HUES64 (cell line): ENCODE measurements around the gene MAB21L4.

ENCODE experiments used
- H3K27ac ChIP-seq: 2 replicates; pipeline ENCODE4 v1.7.0; 2013; ENCODE audit warnings: low read depth, low read length, inconsistent platforms
- H3K27me3 ChIP-seq: 2 replicates; pipeline ENCODE4 v1.6.1; 2013; ENCODE audit warnings: mild to moderate bottlenecking, low read length; ENCODE audit not compliant: insufficient read depth
- H3K36me3 ChIP-seq: 2 replicates; pipeline ENCODE4 v1.6.1; 2013; ENCODE audit warnings: mild to moderate bottlenecking, low read length; ENCODE audit not compliant: insufficient read depth
- H3K4me1 ChIP-seq: 2 replicates; pipeline ENCODE4 v1.6.1; 2013; ENCODE audit warnings: mild to moderate bottlenecking, low read length, moderate library complexity; ENCODE audit not compliant: insufficient read depth
- H3K4me3 ChIP-seq: 2 replicates; pipeline ENCODE4 v1.5.1; 2013; ENCODE audit warnings: mild to moderate bottlenecking, low read length, moderate library complexity
- H3K9ac ChIP-seq: 2 replicates; pipeline ENCODE4 v1.6.1; 2013; ENCODE audit warnings: mild to moderate bottlenecking, low read depth, low read length
- H3K9me3 ChIP-seq: 2 replicates; pipeline ENCODE4 v1.6.1; 2013; ENCODE audit warnings: low read depth, low read length; ENCODE audit not compliant: insufficient read depth
- WGBS: fragments of 150-250, 120-280 bp; methylation state at CpG from one replicate; pipeline ENCODE4 v1.1.7; 2013; ENCODE audit warnings: missing lambda C conversion rate; 5-methylcytosine and 5-hydroxymethylcytosine counted together

Gene MAB21L4

DNA sequence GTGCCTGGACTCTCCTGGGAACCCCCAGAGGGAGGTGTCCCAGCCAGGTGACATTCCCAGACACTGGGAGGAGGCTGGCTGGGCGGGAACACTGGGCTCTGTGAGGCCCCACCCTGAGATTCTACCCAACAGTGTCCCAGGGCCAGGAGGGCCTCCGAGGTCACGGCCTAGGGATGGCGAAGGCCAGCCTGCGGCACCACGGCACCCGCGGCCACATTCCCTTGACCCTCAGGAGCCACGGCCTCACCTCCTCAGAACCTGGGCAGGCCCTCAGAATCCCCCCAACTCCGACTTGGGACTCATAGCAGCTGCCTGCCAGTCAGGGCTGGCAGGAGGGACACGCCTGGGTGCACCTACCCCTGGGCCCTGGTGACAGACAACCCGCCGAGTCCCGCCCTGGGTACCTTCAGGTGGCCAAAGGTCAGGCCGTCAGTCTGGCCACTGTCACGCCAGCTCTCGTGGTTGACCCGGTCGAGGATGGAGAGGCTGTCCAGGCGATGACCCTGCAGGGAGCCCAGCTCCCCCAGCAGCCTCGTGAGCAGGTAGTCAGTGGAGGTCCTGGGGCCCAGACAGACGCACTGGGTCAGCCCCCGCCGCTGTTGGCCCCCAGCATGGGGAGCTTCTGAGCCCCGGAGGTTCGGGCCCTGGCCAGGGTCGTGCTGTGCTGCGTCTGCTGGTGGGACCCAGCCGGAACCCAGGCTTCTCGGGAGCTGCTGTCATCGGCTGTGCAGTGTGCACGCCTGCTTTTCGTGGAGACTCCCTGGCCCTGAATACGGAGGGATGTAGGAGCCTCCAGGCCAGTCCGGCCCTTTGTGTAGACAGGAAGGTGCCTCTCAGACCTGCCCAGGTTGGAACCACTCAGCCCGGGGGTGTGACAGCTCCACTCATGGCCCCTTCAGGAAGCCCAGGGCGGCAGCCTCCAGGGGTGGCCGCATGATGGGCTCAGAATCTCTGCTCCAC is 6.1 kb downstream of the MAB21L4 start:
- Histone ChIP-seq H3K36me3 (no peaks in the 10 kb centered on the region), H3K27ac (no peak overlapping the region), H3K9me3 (no peaks in the 10 kb centered on the region), H3K9ac (no peak overlapping the region), H3K4me3 (no peak overlapping the region), H3K4me1 (no peaks in the 10 kb centered on the region; the same call in 1 of the 2 replicates), H3K27me3 (no peaks in the 10 kb centered on the region)
- 93% methylated on average over 38 of the region's 38 CpGs for WGBS

DNA sequence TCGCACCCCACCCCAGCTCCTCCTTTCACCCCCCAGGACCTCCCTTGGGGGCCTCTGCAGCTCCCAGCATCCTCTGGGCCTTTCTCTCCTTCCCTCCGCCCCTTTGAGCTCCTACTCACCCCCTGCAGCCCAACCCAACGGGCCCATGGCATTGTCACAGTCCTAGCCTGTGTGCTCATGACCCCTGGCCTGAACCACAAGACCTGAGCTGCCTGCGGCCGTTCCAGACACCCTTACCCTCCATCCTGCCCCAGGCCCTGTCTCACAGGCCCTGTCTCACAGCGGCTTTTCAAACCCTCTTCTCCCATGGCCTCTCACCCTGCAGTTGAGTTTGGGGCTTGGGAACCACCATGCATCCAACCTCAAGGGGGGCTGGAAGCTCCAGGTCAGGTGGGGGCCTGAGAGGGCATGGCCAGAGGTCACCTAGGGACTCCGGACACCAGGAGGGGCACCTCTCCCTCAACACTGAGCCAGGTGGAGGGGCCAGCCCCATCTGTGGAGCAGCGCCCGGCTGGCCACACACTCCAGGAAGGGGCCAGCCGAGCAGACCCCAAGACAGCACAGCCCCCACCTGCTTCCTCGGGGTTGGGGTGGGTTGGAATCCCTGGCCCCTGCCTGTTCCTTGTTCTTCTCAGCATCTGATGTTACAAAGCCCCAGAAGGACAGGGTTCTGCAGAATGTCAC is 6.9 kb downstream of the MAB21L4 start:
- no peak overlapping the region for H3K4me3 ChIP-seq
- H3K9ac ChIP-seq: no peak overlapping the region
- no peaks in the 10 kb centered on the region for H3K27me3 ChIP-seq
- WGBS: 90% methylated on average over 11 of the region's 11 CpGs
- no peaks in the 10 kb centered on the region for H3K36me3 ChIP-seq
- no peaks in the 10 kb centered on the region; the same call in 1 of the 2 replicates for H3K4me1 ChIP-seq
- no peaks in the 10 kb centered on the region for H3K9me3 ChIP-seq
- no peak overlapping the region for H3K27ac ChIP-seq

DNA sequence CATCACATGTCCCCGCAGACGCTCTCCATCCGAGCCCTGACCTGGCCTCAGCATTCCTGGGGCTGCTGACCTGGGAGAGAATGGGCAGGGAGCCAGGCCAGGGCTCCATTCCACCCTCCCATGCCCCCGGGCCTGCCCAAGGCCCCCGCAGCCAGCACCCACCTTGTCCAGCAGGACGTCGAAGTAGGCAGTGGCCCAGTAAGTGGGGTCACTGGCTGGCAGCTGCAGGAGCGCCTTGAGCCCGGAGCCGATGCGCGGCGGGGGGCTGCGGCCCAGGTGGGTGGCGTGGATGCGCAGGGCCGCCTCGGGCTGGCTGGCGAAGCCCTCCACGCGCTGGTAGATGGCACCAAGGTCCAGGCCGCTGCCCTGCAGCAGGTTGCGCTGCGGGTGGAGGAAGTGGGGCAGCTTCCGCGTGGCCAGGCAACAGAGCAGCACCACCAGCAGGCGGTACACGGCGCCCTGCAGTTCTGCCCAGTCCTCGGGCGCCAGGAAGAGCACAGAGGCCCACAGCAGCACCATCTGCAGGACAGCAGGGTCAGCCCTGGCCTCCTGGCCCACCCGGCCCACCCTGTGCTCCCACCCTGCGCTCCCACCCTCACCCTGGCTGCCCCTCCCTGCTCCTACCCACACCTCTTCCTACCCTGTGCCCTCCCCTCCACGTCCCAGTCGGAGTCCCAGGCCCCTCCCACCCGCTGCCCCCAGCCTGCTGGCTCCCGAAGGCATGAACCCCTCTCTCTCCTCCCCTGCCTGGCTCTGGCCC is 7.6 kb downstream of the MAB21L4 start:
- Histone ChIP-seq H3K9me3 (no peaks in the 10 kb centered on the region), H3K36me3 (no peaks in the 10 kb centered on the region), H3K27ac (no peak overlapping the region), H3K27me3 (no peaks in the 10 kb centered on the region), H3K4me1 (no peaks in the 10 kb centered on the region), H3K4me3 (no peak overlapping the region), H3K9ac (no peak overlapping the region)
- 92% methylated on average over 36 of the region's 37 CpGs for WGBS

DNA sequence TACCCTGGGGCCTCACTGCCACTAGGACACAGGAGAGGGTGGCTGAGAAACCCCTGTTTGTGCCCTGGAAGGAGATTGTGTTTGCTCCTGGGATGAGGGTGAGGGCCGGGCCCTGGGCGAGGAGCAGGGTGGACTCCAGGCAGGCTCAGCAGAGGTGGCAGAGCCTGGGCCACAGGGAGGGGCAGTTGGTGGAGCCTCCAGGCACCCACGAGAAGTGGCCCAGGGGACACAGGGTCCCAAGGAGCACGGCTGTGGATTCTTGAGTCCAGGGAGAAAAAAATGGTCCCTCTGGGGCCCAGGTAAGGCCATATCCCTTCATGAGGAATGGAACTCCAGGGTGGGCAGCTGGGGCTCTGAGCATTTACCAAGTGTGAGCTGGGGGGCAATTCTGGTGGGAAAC is 8.3 kb downstream of the MAB21L4 start:
- Histone ChIP-seq H3K9me3 (no peaks in the 10 kb centered on the region), H3K36me3 (no peaks in the 10 kb centered on the region), H3K27me3 (no peaks in the 10 kb centered on the region), H3K4me3 (no peak overlapping the region), H3K27ac (no peak overlapping the region), H3K4me1 (no peaks in the 10 kb centered on the region), H3K9ac (no peak overlapping the region)
- WGBS: 86% methylated on average over 4 of the region's 4 CpGs

DNA sequence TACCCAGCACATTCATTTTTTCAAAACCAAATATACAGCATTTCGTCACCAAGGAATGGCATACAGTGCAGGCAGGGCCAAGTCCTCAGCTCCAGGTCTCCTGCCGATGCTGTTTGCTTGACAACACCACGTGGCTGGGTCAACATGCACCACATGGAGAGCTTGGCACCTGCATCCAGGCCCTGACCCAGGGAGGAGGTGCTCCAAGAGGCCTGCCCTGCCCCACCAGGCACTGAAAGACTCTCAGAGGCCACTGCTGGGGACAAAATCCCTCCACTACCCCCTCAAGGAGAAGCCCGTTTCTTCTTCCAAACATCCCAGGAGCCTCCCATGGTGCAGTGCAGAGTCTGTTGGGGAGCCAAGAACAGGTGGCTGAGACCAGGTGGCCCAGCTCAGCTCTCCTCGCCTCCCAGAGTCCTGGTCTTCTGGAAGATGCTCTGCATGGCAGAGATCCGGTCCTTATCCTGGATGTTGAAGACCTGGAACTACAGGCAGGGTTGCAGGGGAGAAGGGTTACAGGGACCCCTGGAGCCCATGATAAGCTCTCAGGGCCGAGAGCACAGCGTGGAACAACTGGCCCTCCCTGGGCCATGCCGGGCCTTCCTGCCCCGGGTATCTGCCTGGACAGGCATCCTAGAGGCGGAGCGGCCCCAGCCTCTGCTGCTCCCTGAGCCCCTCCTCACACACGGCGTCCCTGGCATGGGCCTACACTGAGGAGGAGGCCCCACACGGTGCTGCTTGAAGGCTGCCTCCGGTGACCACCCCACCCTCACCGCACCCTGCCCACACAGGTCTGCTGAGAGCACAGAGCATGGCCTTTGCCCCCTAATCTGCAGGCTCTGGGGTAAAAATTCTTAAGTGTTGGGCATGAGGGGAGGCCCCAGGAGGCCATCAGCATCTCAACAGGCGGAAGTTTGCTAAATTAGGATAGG is 9.0 kb downstream of the MAB21L4 start:
- WGBS: 87% methylated on average over 18 of the region's 18 CpGs
- no peak overlapping the region for H3K9ac ChIP-seq

DNA sequence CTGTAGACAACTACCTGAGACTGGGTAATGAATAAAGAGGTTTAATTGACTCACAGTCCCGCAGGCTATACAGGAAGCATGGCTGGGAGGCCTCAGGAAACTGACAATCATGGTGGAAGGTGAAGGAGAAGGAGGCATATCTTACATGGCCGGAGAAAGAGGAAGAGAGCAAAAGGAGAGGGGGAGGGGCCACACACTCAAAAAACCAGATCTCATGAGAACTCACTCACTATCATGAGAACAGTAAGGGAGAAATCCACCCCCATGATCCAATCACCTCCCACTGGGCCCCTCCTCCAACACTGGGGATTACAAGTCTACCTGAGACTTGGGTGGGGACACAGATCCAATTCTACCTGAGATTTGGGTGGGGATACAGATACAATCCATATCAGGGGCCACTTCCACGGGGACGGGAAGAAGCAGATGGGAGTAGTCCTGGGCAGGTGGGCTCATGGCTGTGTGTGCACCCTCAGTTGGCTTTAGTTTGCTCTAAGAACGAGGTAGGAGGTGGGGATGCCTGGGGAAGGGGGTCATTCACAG is 9.9 kb downstream of the MAB21L4 start:
- Histone ChIP-seq H3K9me3 (no peaks in the 10 kb centered on the region), H3K9ac (no peak overlapping the region), H3K36me3 (no peaks in the 10 kb centered on the region), H3K27ac (no peak overlapping the region), H3K4me3 (no peak overlapping the region), H3K4me1 (no peaks in the 10 kb centered on the region), H3K27me3 (no peaks in the 10 kb centered on the region)
- WGBS: 94% methylated on average over 3 of the region's 5 CpGs

More for the DNA sequence above, 9.0 kb downstream of the MAB21L4 start:
- no peak overlapping the region for H3K4me3 ChIP-seq
- no peaks in the 10 kb centered on the region for H3K9me3 ChIP-seq
- H3K36me3 ChIP-seq: no peaks in the 10 kb centered on the region
- no peaks in the 10 kb centered on the region for H3K4me1 ChIP-seq
- H3K27me3 ChIP-seq: no peaks in the 10 kb centered on the region
- no peak overlapping the region for H3K27ac ChIP-seq

DNA sequence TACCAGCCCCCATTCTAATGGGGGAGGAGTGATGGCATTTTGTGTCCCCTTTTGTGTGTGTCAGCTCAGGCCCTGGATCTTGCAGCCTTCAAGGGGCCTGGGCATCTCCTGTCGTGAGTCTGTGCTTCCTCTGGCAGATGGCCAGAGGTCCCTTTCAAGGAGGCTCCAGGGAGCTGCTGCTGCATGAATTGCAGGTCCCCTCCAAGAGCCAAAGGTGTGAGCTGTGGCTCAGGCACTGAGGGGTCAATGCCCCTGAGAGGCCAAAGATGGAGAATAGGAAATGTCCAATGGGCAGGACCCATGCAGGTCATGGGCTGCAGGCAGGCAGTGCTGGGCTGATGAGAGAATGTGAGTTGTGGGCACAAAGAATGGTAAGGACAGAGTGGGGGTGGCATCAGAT is 10.4 kb downstream of the MAB21L4 start:
- Histone ChIP-seq H3K27me3 (no peaks in the 10 kb centered on the region), H3K36me3 (no peaks in the 10 kb centered on the region), H3K4me1 (no peaks in the 10 kb centered on the region), H3K9me3 (no peaks in the 10 kb centered on the region), H3K27ac (no peak overlapping the region), H3K9ac (no peak overlapping the region), H3K4me3 (no peak overlapping the region)
- WGBS: 89% methylated on average over 1 of the region's 1 CpG

DNA sequence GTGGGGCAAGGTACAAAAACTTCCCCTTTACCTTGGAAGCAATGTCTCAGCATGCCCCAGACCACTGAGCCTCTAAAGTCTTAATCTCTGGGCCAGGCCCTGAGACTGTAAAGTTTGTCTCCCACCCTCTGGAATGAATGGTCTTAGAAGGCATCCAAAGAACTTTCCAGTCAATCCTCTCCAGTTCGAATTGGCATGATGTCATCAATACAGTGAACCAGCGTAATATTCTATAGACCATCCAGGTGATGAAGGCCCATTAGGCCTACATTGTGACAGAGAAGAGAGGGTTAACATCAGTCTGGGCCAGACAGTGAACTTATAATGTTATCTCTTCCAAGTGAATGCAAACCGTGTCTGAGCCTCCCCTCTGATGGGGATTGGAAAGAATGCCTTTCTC is 11.2 kb downstream of the MAB21L4 start:
- H3K9ac ChIP-seq: no peak overlapping the region
- H3K9me3 ChIP-seq: no peaks in the 10 kb centered on the region
- H3K36me3 ChIP-seq: no peaks in the 10 kb centered on the region
- no peaks in the 10 kb centered on the region for H3K27me3 ChIP-seq
- H3K4me3 ChIP-seq: no peak overlapping the region
- WGBS: 92% methylated on average over 3 of the region's 3 CpGs
- no peak overlapping the region for H3K27ac ChIP-seq
- no peaks in the 10 kb centered on the region for H3K4me1 ChIP-seq

DNA sequence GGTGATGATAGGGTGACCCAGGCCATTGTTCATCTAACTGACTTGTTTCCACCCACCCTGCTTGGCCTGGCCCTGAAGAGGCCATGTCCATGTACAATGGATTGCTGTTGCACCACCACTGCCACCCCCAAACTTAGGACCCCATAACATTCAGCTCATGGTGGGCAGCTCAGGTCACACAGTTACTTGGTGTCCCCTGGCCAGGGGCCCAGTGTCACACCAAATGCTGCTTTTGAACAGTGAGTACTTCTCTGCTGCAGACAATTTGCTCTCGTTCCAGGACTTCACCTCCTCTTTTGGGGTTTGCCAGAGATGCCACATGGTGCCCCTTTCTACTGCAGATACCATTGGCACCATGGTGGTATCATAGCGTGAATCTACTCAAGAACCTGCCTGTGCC is 11.7 kb downstream of the MAB21L4 start:
- Histone ChIP-seq H3K4me1 (no peaks in the 10 kb centered on the region), H3K27ac (no peak overlapping the region), H3K9me3 (no peaks in the 10 kb centered on the region), H3K9ac (no peak overlapping the region), H3K4me3 (no peak overlapping the region), H3K36me3 (no peaks in the 10 kb centered on the region), H3K27me3 (no peaks in the 10 kb centered on the region)
- 94% methylated on average over 2 of the region's 2 CpGs for WGBS

DNA sequence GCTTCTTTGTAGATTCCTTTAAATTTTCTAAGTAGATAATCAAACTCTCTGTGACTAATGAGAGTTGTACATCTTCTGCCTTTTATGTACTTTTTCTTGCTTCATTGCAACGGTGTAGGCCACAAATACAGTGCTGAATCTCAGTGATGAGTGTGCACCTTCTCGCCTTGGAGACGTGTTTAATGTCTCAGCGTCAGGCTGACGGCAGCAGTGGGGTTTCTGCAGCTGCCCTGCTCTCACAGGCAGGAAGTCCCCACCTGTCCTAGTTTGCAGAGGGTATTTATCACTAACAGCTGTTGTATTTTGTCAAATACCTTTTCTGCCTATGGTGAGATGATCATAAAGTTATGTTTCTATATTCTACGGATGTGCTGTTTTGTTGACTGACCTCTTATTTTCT is 14.0 kb downstream of the MAB21L4 start:
- Histone ChIP-seq H3K36me3 (no peaks in the 10 kb centered on the region), H3K9ac (no peak overlapping the region), H3K27ac (no peak overlapping the region), H3K4me1 (no peaks in the 10 kb centered on the region), H3K4me3 (no peak overlapping the region), H3K27me3 (no peaks in the 10 kb centered on the region), H3K9me3 (no peaks in the 10 kb centered on the region)
- 87% methylated on average over 6 of the region's 6 CpGs for WGBS
